ENCODE data around the gene RAP1A.

DNA sequence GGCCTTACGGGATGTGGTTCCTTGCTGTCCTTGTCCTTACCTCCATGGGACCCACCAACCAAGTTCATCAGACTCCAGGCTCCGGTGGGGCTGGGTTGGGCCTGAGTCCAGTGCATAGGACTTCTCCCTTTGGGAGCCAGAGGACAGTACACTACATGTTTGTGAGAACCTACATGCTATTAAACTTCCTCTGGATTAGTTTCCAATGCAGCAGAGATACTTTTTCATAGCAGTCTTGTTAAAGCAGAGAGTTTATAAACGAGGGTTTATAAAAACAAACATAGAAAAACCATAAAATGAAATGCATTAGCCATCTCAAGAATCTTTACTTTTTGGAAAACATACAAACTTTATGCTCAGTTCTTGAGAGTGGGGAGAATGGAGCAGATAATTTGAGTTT, 86.3 kb downstream of the RAP1A start:
- TF ChIP-seq EZH2 (IDR thresholded peaks at IDR 0.05; ENCODE audit: insufficient read depth, poor library complexity, severe bottlenecking) (no peak), EZH2phosphoT487 (IDR thresholded peaks at IDR 0.05; ENCODE audit: insufficient read depth, low read depth) (no peak)

Measured in GM23248 (cell line).